ENCODE data around the gene GLT8D2.

GRCh38 chr12:104023710-104024109, 26.3 kb downstream of the GLT8D2 start:
- TF ChIP-seq CTCF (IDR thresholded peaks at IDR 0.05; ENCODE audit: insufficient read depth, low read length) (no peak), POLR2AphosphoS5 (IDR thresholded peaks at IDR 0.05; ENCODE audit: low read depth) (no peak)
